Stimulated activated CD8-positive, alpha-beta memory T cell treated with anti-CD3 and anti-CD28 coated beads, Interleukin-12 subunit alpha, Interleukin-12 subunit beta, amount 100 ng/mL, for 4 hours (primary cell): ENCODE measurements around the gene TMEM269.
A peak's percentile ranks its signal among the peaks of the same experiment; 100 is the strongest.
"Not testable (repeated sequence)": the region's sequence is repeated elsewhere in the genome, so short reads cannot be mapped to it uniquely, and the experiment has no call there.

Source experiments
- DNase-seq: peaks from one replicate; pipeline ENCODE4 v3.0.0-alpha.2; 2020; ENCODE audit warnings: low read depth

TMEM269 gene

DNA sequence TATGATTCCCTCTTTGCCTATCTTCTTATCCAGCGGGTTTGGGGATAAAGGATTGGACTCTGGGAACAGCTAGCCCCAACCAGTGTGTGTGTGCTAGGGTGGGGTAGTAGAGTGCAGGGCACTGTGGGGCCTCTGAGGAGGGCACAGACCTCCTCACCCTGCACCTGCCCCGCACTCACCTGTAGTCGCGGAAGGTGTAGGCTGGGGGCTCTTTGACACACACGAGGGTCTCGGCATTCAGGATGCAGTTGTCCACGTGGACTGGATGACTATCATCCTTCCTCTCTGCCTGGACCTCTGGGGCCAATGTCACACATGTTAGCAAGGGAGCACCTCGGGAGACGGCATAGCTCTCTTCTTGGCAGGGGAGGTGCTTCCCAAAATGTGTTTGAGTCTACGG lies 36.8 kb upstream of the TMEM269 start:
- no peak for DNase-seq

DNA sequence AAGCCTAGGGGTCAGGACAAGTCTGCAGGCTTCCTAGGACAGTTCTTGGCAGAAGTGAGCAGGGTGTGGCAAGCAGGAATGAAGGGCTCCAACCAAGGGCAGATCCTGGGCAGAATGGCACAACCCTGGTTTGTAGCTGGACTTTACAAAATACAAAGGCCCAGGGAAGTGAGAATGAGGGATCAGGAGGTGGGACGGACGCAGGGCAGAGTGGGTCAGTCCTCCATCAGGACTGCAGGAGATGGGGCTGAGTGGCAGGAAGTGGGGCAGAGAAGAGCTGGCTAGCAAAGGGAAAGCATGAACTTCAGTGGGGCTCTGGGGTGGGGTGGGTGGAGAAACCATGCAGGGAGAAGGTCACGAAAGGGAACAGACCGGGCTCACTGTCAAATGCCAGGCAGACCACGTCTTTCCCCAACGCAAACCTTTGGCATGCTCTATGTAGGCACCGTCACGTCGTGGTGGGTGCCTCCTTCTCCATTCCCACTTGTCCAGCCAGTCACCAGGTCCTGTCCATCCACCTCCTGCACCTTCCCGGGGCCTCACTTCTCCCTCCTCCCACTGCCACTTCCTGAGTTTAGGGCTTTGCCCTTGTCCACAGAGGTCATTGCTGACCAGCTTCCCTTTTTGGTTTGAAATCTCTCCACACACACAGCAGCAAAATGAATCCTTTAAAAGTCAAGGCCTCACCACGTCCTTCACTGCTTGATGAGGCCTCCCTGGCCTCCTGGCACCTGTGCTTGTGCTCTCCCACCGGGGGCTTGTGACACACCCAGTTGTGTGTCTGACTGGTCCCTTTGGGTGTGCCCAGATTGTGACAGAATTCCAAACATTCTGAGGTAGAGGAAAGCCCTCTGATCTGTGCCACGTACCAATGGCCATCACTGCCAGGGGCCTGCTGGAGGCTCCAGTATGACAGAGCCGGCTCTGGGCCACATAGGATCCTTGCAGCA lies 36.1 kb upstream of the TMEM269 start:
- DNase-seq: no peak

GRCh38 chr1:42750041-42750440 lies 34.8 kb upstream of the TMEM269 start:
- no peak for DNase-seq

DNA sequence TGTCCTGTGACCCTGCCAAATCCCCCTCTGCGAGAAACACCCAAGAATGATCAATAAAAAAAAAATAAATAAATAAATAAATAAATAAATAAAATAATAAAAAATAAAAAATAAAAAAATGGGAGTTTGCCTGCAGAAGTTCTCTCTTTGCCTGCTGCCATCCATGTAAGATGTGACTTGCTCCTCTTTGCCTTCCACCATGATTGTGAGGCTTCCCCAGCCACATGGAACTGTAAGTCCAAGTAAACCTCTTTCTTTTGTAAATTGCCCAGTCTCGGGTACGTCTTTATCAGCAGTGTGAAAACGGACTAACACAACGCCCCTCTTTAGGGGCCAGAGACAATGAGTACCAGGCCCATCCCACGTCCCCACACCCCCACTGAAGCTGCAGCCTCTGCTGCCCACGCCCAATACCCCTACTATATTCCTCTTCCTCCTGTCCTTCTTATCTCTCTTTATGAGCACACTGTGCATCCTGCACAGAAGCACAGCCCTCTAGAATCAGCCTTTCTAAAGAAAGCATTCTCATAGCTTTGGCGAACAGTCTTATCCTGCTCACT lies 33.2 kb upstream of the TMEM269 start:
- not testable (repeated sequence) for DNase-seq

DNA sequence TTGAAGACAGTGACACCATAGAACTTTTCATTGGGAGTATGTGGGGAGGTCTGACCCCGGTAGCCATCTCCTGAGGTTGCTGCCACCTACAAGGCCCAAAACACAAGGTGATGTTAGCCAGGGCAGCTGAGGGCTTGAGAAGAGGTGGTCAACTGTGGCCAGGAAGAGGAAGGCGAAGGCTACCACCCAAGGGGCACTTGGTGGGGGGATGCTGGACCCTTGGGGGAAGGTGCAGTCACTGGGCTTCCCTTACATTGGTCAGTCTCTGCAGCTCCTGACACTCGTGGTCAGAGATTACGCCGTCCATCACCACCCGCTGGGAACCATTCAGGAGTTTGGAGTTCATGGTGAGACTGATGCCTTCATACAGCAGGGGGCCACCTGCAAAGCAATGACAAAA lies 32.5 kb upstream of the TMEM269 start:
- no peak for DNase-seq

DNA sequence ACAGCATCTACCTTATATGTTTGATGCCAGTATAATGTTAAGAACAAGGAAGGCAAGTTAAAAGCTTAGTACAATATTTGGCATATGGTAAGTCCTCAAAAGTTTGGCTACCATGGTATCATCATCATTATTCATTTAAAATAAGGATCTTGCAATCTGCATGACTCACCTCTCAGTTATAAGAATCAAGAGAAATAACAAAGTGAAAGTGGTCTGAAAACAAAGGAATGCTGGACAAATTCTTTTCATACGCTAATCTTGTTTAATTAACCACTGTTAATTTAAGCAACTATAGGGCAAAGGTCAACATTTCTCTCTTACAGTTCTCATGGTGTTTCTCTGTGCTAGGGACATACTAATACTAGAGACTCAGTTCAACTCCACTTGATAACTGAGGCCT lies 31.7 kb upstream of the TMEM269 start:
- DNase-seq: no peak

DNA sequence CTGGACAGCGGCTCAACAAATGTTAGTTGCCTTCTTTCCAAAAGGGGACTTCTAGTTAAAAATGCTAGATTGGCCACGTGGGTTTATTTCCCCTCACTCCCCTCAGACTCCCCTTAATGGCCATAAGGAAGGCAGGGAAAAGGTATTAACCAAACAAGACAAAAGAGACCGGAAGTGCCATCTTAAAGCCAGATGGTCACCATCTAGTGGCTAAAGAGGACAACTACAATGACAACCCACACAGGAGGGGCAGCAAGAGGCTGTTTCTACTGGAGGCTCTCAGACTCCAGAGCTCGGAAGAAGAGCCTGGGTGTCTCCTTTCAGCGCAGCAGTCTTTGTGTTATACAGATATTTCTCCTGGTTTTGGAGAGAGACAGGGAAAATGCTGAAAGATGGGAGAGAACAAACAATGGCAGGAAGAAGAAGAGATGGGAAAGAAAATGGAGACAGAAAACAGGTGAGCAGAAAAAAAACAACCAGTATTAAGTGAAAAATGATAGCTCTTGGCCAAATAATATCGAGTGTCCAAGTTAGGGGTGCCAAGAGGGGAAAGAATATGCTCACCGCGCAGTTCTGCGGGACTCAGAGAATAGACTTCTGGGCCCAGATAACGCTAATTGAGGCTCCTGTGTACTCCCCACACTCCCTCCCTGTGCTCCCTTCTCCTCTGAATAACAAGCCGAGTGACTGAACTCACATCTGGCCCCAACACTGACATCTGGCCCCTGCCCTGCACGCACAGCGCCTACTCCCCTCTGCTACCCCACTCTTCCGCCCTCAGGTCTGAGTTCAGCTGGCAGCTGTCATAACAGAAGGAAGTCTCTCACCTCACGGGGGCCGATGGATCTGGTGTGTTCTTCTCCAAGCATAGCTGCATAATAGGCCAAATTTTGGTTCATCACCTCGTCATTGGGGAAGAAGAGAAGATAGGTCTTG lies 27.6 kb upstream of the TMEM269 start:
- DNase-seq: no peak

DNA sequence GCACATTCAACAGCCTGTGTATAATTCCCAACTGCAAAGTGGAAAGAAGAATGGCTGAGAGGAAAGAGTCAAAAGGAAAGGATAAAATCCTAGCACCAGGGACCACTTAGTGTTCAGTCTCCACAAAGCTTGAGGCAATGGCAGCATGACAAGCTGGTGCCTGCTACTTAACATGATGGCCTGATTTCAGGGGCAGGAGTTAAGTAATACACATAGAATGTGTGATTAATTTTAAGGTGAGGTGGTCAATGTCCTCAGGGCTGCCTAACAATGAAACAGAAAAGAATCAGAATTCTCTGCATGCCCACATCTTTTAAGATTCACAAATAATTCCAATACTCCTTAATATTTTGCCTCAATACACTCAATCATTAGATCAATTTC lies 26.9 kb upstream of the TMEM269 start:
- no peak for DNase-seq

DNA sequence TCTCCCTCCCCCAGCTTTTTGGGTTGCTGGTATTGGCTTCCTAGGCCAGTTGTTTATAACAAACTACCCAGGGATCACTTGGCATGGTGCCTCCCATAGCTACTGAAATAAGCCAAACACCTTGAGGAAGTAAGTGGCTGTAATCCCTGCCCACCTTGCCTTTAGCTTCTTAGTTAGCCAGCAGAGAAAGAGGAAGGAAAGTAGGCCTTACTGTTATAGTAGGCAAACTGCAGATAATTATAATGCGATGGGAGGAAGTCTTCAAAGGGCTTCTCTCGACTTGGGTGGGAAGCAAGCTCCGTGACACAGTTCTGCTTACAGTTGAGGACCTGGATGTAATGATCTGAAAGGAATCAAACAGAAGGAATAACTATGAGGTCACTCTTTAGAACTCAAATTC lies 26.1 kb upstream of the TMEM269 start:
- DNase-seq: no peak

DNA sequence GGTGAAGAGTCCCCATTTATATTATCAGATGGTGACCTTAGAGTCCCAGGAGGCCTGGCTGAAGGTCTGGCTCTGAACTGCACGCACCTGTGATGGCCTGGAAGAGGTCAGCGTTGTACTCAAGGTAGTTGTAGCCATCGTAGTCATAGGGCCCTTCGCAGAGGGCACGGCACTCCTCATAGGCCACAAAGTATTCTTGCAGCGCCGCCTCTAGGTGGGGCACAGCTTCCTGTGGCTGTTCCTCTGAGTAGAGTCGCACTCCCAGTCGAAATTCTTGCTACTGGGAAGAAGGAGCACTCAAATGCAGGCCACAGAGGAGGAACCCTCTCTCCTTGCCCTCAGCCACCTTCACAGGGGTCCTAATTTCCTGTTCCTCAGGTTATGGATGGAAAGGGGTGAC lies 25.7 kb upstream of the TMEM269 start:
- no peak for DNase-seq

DNA sequence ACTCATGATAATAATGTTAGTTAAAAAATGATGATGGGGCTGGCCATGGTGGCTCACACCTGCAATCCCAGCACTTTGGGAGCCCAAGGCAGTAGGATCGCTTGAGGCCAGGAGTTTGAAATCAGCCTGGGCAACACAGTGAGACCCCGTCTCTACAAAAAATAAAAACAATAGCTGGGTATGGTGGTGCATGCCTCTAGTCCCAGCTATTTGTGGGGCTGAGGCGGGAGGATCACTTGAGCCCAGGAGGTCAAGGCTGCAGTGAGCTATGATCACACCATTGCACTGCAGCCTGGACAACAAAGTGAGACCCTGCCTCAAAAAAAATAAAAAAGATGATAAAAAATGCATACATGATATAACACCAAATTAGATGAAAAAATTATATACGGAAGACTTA lies 23.2 kb upstream of the TMEM269 start:
- no peak for DNase-seq

GRCh38 chr1:42762269-42762668 lies 22.5 kb upstream of the TMEM269 start:
- DNase-seq: no peak

DNA sequence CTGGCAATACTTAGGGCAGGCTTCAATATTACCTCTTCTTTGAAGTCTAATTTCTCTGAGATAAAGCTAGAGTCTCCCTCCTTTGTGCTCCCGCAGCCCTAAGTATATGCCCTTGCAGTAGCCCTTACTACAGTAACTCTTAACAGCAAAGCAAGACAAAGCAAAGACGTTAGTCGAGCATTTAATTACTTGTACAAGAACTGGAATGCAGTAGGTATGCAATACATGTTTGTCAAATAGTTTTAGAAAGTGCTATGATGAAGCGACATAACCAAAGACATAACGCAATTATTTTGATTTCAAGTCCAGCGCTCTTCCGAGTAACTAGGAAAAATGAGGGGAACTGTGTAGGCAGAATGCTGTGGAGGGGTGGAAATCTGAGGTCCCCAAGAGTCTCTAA lies 19.5 kb upstream of the TMEM269 start:
- no peak for DNase-seq

- DNase-seq: peak; percentile 52
Measured at GRCh38 chr1:42765832-42766740, 18.7 kb upstream of the TMEM269 start.

DNA sequence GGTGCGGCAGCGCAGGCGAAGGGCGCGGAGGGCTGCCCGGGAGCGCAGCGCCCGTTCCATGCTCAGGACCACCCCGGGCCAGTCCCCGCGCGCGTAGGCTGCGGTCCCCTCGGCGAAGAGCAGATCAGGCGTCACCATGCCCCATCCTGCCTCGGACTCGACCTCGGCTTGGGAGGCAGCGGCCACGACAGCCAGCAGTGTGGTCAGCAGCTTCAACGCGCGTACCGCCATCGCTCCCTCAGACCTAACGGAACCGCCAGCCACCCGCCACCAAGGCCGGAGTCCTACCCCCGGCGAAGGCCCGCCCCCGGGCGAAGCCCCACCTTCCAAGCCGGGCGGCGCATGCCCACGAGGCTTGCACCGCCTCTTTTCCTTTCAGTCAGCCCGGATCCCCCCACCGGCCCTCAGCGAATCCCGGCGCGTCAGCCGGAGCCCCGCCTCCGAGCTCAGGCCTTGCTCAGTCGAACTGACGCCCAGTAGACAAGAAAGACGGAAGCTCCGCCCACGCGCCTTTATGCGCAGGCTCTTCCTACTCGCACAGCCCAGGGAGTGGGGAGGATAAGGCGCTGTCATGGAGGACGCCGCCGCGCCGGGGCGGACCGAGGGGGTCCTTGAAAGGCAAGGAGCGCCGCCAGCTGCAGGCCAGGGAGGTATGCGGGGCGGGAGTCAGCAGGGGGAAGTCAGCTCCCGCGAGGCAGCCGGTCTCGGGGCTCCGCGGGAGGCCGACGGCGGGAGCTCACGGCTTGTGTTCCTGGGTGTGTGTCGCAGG lies 17.9 kb upstream of the TMEM269 start, which contains the start of the genes C1orf50 and P3H1:
Gene C1orf50, plus strand, starts transcription at position 509 of the 769 bp plus-strand sequence. Its CDS starts 63 bp downstream, at position 572.
Gene P3H1, minus strand, starts transcription at position 288 of the 769 bp plus-strand sequence. Its CDS starts 57 bp downstream, at position 231.
- DNase-seq: peak; percentile 100

DNA sequence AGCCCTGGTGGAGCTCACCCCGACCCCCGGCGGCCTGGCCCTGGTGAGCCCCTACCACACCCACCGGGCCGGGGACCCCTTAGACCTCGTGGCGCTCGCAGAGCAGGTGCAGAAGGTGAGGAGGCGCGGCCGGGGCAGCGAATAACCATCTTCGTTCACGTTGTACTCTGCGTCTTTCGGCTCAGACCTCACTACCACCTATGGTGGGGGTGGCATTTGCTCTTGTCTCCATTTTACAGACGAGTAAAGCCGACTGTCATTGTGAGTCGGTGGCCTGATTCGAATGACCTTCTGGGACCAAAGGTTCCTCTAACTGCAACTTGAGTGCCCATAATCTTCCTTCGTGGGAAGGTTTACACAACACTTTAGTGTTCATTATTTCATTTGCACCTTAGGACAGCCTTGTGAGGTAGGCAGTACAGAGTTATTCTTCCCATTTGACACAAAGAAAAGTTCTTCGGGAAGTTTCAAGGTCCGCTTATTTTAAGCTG lies 17.2 kb upstream of the TMEM269 start:
- no peak for DNase-seq

- DNase-seq: no peak
Measured at GRCh38 chr1:42768172-42768571, 16.6 kb upstream of the TMEM269 start.

- DNase-seq: no peak
Measured at GRCh38 chr1:42769811-42770210, 15.0 kb upstream of the TMEM269 start.

DNA sequence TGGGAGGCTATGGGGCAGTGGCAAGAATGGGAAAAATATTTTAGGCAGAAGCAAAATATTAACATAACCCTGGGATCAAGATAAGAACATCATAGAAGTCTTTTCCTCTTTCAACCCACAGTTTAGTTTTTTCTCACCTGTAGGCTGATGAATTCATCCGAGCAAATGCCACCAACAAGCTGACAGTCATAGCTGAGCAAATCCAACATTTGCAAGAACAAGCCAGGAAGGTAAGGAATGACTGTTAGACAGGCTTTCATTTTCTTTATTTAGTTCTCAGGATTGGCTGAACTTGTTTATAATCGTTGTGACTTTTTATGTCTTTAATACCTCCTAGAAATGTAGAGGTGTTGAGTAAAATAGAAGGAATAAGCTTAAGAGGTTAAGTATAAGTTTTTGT lies 11.4 kb upstream of the TMEM269 start:
- no peak for DNase-seq

DNA sequence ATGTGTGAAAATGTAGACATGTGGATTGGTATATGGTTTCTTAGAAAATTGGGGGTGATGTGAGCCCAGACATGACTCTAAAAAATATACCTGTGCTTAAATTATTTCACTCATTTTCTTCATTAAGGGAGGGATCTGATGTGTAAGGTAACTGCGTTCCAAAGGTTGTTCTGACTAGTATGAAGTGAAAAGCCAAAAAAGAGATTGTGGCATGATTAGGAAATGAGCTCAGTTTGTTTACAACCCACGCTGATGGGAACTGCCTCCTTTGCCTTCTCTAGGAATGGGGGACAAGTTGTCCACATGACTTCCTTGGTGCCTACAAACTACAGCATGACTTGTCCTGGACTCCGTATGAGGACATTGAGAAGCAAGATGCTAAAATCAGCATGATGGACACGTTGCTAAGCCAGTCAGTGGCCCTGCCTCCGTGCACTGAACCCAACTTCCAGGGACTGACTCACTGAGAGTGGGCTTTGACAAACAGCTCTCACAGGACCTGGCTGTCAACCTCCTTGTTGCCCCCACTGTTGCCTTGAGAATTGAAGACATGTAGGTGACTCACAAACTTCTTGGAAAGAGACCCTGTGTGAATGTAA lies 9.8 kb upstream of the TMEM269 start:
- DNase-seq: no peak
